DND-41 (cell line): Measurements from ENCODE around the gene EPB41L4B.

Source experiments
- EZH2 ChIP-seq: IDR thresholded peaks from 3 replicates; pipeline ENCODE4 v1.6.1; 2012; ENCODE audit warnings: borderline replicate concordance, low read depth, mild to moderate bottlenecking, moderate library complexity, low read length, inconsistent platforms; ENCODE audit not compliant: severe bottlenecking
- TF ChIP-seq, protein P1 (sequence below): IDR thresholded peaks from 2 replicates; pipeline ENCODE4 v1.5.1; 2012; ENCODE audit warnings: borderline replicate concordance, low read length, moderate library complexity, mild to moderate bottlenecking; ENCODE audit not compliant: poor library complexity, severe bottlenecking; ENCODE audit errors: extremely low read depth

- TF ChIP-seq EZH2, result no peak
- TF ChIP-seq, protein P1, sequence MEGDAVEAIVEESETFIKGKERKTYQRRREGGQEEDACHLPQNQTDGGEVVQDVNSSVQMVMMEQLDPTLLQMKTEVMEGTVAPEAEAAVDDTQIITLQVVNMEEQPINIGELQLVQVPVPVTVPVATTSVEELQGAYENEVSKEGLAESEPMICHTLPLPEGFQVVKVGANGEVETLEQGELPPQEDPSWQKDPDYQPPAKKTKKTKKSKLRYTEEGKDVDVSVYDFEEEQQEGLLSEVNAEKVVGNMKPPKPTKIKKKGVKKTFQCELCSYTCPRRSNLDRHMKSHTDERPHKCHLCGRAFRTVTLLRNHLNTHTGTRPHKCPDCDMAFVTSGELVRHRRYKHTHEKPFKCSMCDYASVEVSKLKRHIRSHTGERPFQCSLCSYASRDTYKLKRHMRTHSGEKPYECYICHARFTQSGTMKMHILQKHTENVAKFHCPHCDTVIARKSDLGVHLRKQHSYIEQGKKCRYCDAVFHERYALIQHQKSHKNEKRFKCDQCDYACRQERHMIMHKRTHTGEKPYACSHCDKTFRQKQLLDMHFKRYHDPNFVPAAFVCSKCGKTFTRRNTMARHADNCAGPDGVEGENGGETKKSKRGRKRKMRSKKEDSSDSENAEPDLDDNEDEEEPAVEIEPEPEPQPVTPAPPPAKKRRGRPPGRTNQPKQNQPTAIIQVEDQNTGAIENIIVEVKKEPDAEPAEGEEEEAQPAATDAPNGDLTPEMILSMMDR, result no peak
These were observed 70.5 kb downstream of the EPB41L4B start for GRCh38 chr9:109250311-109250741.
